Skeletal muscle cell (primary cell): Measurements from ENCODE around the gene CFAP57.
"Not testable (repeated sequence)": the region's sequence is repeated elsewhere in the genome, so short reads cannot be mapped to it uniquely, and the experiment has no call there.

ENCODE experiments used
- DNase-seq: peaks from one replicate; pipeline ENCODE4 v3.0.0-alpha.2; 2010; ENCODE audit warnings: low read depth
- H3K4me3 ChIP-seq: 2 replicates; pipeline ENCODE4 v1.5.1; 2011; ENCODE audit warnings: low read depth, mild to moderate bottlenecking, control low read depth, low read length, moderate library complexity

The CFAP57 gene

DNA sequence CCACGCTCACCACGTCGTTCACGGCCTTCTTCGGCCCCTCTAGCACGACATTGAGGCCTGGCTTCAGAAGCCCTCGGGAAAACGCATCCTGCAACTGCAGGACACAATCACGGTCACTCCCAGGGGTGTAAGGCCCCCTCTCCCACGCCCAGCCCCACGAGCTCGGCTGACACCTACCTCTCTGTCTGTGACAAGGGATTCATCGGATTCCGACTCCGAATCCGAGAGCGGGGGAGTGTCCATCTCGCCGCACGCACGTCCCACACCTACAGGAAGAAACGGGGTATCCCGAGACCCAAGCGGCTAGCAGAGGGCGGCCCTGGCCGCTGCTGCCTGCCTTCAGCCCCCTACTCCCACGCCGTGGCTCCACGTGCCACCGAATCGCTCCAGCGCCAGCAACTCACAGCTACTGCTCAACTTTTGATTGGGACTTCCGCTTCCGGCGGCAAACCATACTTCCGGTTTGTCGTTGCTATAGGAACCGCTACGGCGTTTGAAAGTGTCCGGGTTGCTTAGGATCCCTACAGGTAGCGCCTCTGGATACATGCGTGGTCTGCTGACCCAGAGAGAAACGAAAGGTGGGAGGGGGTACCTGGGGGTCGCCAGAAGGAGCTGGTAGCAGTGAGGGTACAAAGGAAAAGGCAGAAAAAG lies at the start of gene CFAP57, which contains the start of gene EBNA1BP2:
TSS of gene CFAP57 (plus strand) at position 455 of the 651 bp plus-strand sequence. CDS start 424 bp downstream, outside the sequence.
TSS of gene EBNA1BP2 (minus strand) at position 415 of the 651 bp plus-strand sequence. CDS start at position 243, 172 bp downstream.
- peak within 1 kb of the TSS; percentile 85 for H3K4me3 ChIP-seq
- DNase-seq: peak; percentile 76

DNA sequence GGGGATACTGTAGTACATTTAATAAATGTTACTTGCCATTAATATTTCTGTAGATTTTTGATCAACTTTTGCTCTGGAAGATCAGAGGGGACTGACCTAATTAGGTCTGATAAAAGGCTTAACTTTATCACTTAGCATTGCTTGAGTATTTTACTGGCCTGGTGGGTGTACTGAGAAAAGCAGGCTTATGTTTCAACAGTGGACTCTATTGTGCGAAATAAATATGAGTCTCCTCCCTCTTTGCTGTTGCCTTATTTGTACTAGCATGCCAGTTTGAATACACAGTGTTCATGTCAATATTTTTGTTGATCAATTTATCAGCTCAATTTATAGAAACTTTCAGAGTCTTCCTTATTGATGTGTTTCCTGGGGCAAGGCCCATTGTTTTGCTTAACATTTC lies 49.1 kb upstream of the CFAP57 start:
- no peak overlapping the region for H3K4me3 ChIP-seq
- DNase-seq: no peak

DNA sequence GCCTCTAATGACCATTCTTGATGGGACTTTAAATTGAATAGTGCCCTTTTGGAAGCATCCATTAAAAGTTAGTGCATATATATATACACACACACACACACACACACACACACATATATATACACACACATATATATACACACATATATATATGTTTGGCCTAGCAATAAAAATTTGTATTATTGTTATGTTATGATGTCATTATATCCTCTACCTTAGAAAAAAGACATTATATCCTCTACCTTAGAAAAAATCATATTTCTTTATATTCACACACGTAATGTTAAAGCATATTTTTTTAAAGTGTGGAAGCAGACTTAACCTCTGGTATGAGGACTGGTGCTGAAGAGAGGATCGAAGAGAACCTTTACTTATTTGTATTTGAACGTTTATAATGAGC lies 43.3 kb upstream of the CFAP57 start:
- no peak for DNase-seq

DNA sequence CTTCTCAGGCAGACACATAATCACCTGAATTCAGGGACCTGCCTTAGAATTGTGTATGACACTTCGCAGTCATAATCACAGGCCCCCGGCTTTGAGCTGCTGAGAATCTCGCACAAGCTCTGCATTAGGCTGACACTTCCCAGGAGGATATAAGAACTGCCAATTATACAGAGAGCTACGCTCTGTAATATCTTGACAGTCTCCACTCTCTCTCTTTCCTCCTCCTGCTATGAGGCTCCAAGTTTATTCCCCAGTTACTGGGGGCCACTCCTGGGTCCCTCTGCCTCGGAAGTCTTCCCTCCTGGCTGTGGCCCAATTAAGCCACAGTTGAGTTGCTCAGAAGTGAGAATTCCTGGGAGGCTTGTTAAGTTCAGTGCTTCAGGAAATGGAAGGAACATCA lies 42.7 kb upstream of the CFAP57 start:
- H3K4me3 ChIP-seq: no peak overlapping the region
- no peak for DNase-seq

More for the DNA sequence above, 43.3 kb upstream of the CFAP57 start:
- H3K4me3 ChIP-seq: no peak overlapping the region

DNA sequence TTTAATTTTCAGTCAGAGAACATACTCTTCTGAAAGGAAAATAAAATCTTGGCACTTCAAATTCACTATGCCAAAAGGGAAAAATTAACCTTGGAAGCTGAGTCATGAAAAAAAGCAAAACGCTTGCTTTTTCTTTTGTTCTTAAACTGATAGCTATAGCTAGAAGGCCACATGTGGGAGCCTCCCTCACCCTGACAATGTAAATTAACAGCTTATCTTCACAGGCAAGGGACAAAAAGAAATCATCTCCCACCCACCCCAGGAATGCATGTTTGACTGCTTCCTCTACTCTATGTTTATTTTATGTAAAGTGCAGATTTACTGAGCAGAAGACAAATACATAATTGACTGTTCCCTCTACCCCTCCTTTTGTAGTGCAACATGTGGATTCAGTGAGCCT lies 38.1 kb upstream of the CFAP57 start:
- DNase-seq: no peak
- no peak overlapping the region for H3K4me3 ChIP-seq

DNA sequence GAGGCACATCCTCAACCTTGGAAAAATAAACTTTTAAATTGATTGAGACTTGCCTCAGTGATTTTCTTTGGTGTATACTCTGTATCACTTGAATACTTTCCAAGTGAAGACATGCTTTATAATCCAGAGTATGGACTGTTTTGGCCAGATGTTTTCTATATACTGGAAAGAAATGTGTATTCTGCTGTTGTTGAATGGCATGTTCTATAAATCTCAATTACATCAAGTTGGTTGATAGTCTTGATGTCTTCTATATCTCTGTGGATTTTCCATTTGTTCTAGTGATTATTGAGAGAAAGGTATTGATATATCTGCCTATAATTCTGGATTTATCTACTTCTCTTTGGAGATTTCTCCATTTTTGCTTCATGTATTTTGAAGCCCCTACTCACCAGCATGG lies 37.5 kb upstream of the CFAP57 start:
- no peak for DNase-seq
- H3K4me3 ChIP-seq: no peak overlapping the region

- H3K4me3 ChIP-seq: no peak overlapping the region
- no peak for DNase-seq
Measured at GRCh38 chr1:43135857-43136781, 36.0 kb upstream of the CFAP57 start.

DNA sequence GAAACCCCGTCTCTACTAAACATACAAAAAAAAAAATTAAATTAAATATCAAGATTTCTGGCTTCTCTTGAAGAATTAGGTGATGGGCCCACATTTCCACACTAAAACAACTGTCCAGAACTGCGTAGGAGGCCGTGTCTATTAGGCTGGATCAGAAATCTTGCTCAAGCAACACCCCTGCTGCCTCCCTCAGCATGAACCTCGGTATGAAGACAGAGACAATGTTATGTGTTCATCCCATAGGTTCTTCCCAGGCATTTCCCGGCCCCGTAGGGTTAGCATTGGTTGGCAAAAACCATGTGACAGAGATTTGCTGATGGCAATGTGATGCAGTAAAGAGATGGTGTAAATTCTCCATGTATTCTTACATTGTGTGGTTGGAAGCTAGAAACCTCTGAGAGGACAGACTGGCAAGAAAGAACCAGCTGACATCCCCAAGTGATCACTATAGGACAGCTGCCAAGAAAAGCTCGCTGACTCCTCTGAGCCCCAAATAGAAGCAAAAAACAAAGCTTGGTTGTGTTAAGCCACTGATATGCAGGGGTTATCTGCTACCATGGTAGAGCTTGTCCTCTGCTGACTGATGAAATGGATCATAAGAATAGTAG lies 34.6 kb upstream of the CFAP57 start:
- no peak for DNase-seq
- H3K4me3 ChIP-seq: no peak overlapping the region

- not testable (repeated sequence) for DNase-seq, H3K4me3 ChIP-seq
Measured at GRCh38 chr1:43139295-43139694, 32.8 kb upstream of the CFAP57 start.

DNA sequence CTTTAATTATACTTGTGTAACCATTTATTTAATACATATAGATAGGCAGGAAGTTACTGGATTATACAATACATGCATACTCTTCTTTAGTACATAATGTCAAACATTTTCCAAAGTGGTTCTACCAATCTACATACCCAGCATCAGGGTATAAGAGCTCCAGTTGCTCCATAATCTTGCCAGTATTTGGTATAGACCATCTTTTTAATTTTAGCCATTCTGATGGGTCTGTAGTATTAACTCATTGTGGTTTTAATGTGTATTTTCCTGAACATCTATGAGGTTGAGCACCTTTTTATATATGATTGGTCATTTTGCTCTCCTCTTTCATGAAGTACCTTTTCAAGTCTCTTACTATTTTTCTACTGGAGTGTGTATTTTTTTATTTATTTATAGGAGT lies 32.1 kb upstream of the CFAP57 start:
- no peak overlapping the region for H3K4me3 ChIP-seq
- no peak for DNase-seq

GRCh38 chr1:43140583-43140982 lies 31.5 kb upstream of the CFAP57 start:
- DNase-seq: no peak

DNA sequence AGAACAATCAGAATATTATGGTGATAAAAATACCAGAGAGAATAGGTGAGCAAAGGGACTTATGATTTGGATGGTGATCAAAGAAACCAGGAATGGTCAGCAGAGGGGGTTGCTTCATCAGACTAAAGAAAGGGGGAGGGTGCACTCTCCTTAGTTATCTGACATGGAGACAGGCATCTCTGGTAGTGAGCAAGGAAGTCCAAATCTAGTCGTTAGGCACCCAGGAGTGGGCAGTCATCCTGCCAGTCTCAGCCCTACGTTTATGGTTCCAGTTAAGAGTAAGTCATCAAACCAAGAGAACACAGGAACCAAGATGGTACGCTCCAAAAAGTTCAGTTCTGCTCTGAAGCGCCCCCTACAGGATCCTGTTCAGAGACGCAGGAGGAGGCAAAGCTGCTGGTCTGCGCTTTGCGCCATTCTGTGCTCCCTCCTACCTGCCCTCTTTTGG lies 28.7 kb upstream of the CFAP57 start:
- no peak for DNase-seq
- no peak overlapping the region for H3K4me3 ChIP-seq

More at GRCh38 chr1:43140583-43140982, 31.5 kb upstream of the CFAP57 start:
- no peak overlapping the region for H3K4me3 ChIP-seq

DNA sequence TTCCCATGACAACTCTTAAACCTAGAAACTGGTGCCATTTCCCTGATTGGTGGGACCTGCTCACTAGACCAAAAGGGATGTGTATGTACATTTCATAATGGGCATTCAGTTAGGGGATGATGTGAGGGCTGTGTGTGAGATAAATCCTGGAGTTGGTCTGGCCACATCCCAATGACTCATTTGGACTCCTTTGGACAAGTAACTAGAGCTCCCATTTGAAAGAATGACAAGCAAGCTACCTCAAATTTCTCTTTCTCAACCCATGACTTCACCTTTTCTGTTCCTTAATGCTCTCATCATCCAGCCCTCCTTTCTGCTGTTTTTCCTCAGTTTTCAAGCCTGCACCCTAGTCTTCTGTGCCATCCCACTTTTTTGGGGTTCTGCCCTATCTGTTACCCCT lies 27.9 kb upstream of the CFAP57 start:
- H3K4me3 ChIP-seq: no peak overlapping the region
- DNase-seq: peak; percentile 12

DNA sequence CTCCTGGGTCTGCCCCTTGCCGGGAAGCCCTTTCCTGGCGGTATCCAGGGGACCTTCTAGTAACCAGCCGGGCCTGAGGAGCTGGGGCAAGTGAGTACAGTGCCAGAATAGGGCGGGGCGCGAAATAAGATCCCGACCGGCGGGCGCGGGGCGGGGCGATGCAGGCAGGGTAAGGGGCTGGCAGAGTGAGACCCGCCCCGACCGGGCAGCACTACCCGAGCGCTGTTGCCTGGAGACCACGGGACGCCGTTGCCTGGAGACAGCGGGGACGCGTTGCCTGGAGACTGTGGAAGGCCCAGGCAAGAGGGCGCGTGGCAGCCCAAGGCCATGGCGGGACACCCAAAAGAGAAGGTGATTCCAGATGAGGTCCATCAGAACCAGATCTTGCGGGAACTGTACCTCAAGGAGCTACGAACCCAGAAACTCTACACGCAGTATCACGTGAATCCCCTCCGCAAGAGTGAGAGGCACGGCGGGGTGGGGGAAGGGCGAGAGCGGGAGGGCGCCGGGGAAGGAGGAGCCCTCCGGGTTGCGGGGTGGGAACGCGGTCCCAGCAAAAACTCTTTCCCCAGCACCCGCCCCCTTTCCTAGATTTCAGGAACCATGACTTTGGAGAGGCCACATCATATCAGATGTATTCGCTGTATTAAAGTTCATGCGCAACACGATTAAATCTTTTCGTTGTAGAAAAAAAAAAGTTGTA lies 24.4 kb upstream of the CFAP57 start:
- peak; percentile 10 for DNase-seq
- peak overlapping the region; percentile 56 for H3K4me3 ChIP-seq

DNA sequence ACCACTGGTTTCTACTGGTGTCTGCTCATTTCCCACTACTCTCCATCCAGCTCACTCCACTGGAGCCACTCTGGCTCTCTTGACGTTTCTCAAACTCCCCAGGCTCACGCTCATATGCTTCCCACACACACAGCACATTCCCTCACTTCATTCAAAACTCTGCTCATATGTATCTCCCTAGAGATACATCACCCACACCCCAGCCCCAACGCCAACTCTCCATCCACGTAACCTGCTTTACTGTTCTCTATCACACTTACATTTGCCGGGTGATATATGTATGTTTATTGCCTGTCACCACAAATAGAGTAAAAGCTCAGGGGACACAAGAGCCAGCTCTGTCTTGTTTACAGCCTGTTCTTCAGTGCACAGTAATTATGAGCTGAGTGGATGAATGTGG lies 22.2 kb upstream of the CFAP57 start:
- no peak for DNase-seq
- no peak overlapping the region for H3K4me3 ChIP-seq

GRCh38 chr1:43152866-43153265 lies 19.3 kb upstream of the CFAP57 start:
- no peak for DNase-seq
- no peak overlapping the region for H3K4me3 ChIP-seq

DNA sequence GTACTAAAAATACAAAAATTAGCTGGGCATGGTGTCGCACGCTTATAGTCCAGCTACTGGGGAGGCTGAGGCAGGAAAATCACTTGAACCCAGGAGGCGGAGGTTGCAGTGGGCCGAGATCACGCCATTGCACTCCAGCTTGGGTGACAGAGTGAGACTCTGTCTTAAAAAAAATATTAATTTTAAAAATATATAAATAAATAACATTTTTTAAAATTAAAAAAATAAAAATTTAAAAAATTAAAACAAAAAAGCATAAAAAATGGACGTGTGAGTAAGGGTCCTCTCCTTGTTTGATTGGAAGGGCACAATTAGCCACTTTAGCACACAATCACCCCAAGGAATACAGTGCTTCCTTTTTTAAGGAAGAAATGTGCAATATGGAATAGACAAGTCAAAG lies 18.7 kb upstream of the CFAP57 start:
- no peak overlapping the region for H3K4me3 ChIP-seq
- DNase-seq: no peak

- H3K4me3 ChIP-seq: no peak overlapping the region
- DNase-seq: no peak
Measured at GRCh38 chr1:43156026-43156425, 16.1 kb upstream of the CFAP57 start.

- DNase-seq: no peak
Measured at GRCh38 chr1:43165162-43165561, 7.0 kb upstream of the CFAP57 start.

More at GRCh38 chr1:43165162-43165561, 7.0 kb upstream of the CFAP57 start:
- H3K4me3 ChIP-seq: no peak overlapping the region
